HepG2 (cell line): ENCODE measurements around the gene IYD. TPM values are rescaled to one million over a fixed set of nuclear protein-coding genes. Genes with fewer than 3 reads are reported as not detected.

Experiments
- ATF7 ChIP-seq, 2 experiments: fragments of 450-650 bp in 1 of 2; sonication (generic) in 1 of 2; formaldehyde crosslinking in 1 of 2; IDR thresholded peaks; 2 replicates each; pipeline versions ENCODE4 v1.4.0 to v1.6.1; 2016 to 2020; ENCODE audit warnings: antibody characterized with exemption in 1 of 2, mild to moderate bottlenecking in 1 of 2, missing genetic modification reagents in 1 of 2
- BHLHE40 ChIP-seq: IDR thresholded peaks from 2 replicates; pipeline ENCODE4 v1.6.1; 2011; ENCODE audit warnings: low read length, improper control_type of control experiment
- CREB1 ChIP-seq, 2 experiments: fragments of 450-650 bp in 1 of 2; IDR thresholded peaks; 2 replicates each; pipeline ENCODE4 v1.6.1; 2016 to 2017; ENCODE audit warnings: control low read depth in 1 of 2, mild to moderate bottlenecking in 1 of 2, missing compliant biosample characterization in 1 of 2, missing genetic modification characterization in 1 of 2
- EP300 ChIP-seq, 3 experiments: sonication (generic) in 1 of 3; formaldehyde crosslinking in 1 of 3; IDR thresholded peaks; 2 replicates each; pipeline versions ENCODE4 v1.5.1 to v1.6.1; 2011 to 2020; ENCODE audit warnings: low read depth in 2 of 3, low read length in 2 of 3, borderline replicate concordance in 1 of 3, improper control_type of control experiment in 1 of 3, mild to moderate bottlenecking in 1 of 3, missing genetic modification reagents in 1 of 3, moderate library complexity in 1 of 3
- FOXA3 ChIP-seq: IDR thresholded peaks from 2 replicates; pipeline ENCODE4 v1.6.1; 2016; ENCODE audit warnings: missing genetic modification reagents, missing compliant biosample characterization
- HMGXB3 ChIP-seq: sonication (generic); formaldehyde crosslinking; IDR thresholded peaks from 2 replicates; pipeline ENCODE4 v1.4.0; 2020; ENCODE audit warnings: missing genetic modification reagents, borderline replicate concordance
- HNF4G ChIP-seq, 2 experiments: sonication (generic) in 1 of 2; formaldehyde crosslinking in 1 of 2; IDR thresholded peaks; 2 replicates each; pipeline versions ENCODE4 v1.4.0 to v1.6.1; 2011 to 2020; ENCODE audit warnings: borderline replicate concordance in 2 of 2, low read depth in 2 of 2, mild to moderate bottlenecking in 2 of 2, low read length in 1 of 2, missing genetic modification reagents in 1 of 2, moderate library complexity in 1 of 2
- LCORL ChIP-seq, 2 experiments: fragments of 450-650 bp in 1 of 2; sonication (generic) in 1 of 2; formaldehyde crosslinking in 1 of 2; IDR thresholded peaks; 2 replicates each; pipeline versions ENCODE4 v1.5.0 to v1.6.1; 2017 to 2020; ENCODE audit warnings: antibody characterized with exemption in 1 of 2, missing genetic modification reagents in 1 of 2
- MAX ChIP-seq: IDR thresholded peaks from 2 replicates; pipeline ENCODE4 v1.6.1; 2012; ENCODE audit warnings: inconsistent platforms
- MIER2 ChIP-seq: IDR thresholded peaks from 2 replicates; pipeline ENCODE4 v1.6.1; 2016; ENCODE audit warnings: missing biosample characterization, missing genetic modification reagents
- MZF1 ChIP-seq: sonication (generic); formaldehyde crosslinking; IDR thresholded peaks from 2 replicates; pipeline ENCODE4 v1.8.1; 2023; ENCODE audit warnings: mild to moderate bottlenecking, missing genetic modification reagents, borderline replicate concordance
- RARA ChIP-seq: IDR thresholded peaks from 2 replicates; pipeline ENCODE4 v1.6.1; 2016; ENCODE audit warnings: missing genetic modification reagents, missing compliant biosample characterization
- TFAP4 ChIP-seq: sonication (generic); IDR thresholded peaks from 2 replicates; pipeline ENCODE4 v1.6.1; 2016; ENCODE audit warnings: low read depth, borderline replicate concordance
- TOPORS ChIP-seq: sonication (generic); formaldehyde crosslinking; IDR thresholded peaks from 2 replicates; pipeline ENCODE4 v1.8.0; 2023; ENCODE audit warnings: mild to moderate bottlenecking, missing genetic modification reagents
- ZFP36L1 ChIP-seq: sonication (generic); formaldehyde crosslinking; IDR thresholded peaks from 2 replicates; pipeline ENCODE4 v1.8.0; 2022; ENCODE audit warnings: mild to moderate bottlenecking, missing genetic modification reagents, moderate library complexity
- ZNF143 ChIP-seq: sonication (generic); formaldehyde crosslinking; IDR thresholded peaks from 2 replicates; pipeline ENCODE4 v1.4.0; 2020; ENCODE audit warnings: missing genetic modification reagents
- ZNF607 ChIP-seq: sonication (generic); formaldehyde crosslinking; IDR thresholded peaks from 2 replicates; pipeline ENCODE4 v1.5.1; 2020; ENCODE audit warnings: missing genetic modification reagents, mild to moderate bottlenecking, borderline replicate concordance
- ZNF674 ChIP-seq: sonication (generic); formaldehyde crosslinking; IDR thresholded peaks from 2 replicates; pipeline ENCODE4 v1.5.0; 2020; ENCODE audit warnings: low read depth, mild to moderate bottlenecking, missing genetic modification reagents
- ZNF816 ChIP-seq: sonication (generic); formaldehyde crosslinking; IDR thresholded peaks from 2 replicates; pipeline ENCODE4 v1.8.0; 2022; ENCODE audit warnings: missing genetic modification reagents, mild to moderate bottlenecking, borderline replicate concordance
- ZNF878 ChIP-seq: sonication (generic); formaldehyde crosslinking; IDR thresholded peaks from 2 replicates; pipeline ENCODE4 v1.8.1; 2023; ENCODE audit warnings: mild to moderate bottlenecking, missing genetic modification reagents, moderate library complexity
- polyA plus RNA-seq, 8 experiments: library from polyadenylated mRNA; depleted of rRNA in 3 of 8; stranded (reverse) in 7 of 8; unstranded in 1 of 8; fragments of >200 nt; fragmentation: Illumina TruSeq in 4 of 8; extraction: Trizol in 4 of 8; gene quantifications; 2 replicates each; pipeline versions ENCODE4 v1.2.1 to v1.2.3, GENCODE V29; 2011 to 2016; ENCODE audit warnings: low read depth in 4 of 8, missing spikeins in 1 of 8, mixed read lengths in 1 of 8; ENCODE audit not compliant: insufficient read depth in 1 of 8
- total RNA-seq, 5 experiments: library from RNA; depleted of rRNA; stranded (reverse); fragments of >200 nt; fragmentation: Illumina TruSeq; extraction: Trizol; gene quantifications; 2 replicates each; pipeline ENCODE4 v1.2.3, GENCODE V29; 2016; ENCODE audit warnings: low read depth in 1 of 5

IYD gene
- total and polyA plus RNA-seq, 2 of the 13 experiments (the other 11 are each of a cell fraction or from before 2014, with no cell fraction given), result 0.01 to 0.46 TPM

- TF ChIP-seq MIER2 (CRISPR knock-in tag) (peak; percentile 41; the same call in 1 of the 2 replicates), MAX (peak; percentile 39; the same call in 1 of the 2 replicates), TOPORS (CRISPR knock-in tag) (no peak), TFAP4 (peak; percentile 31; the same call in 1 of the 2 replicates), ZFP36L1 (no peak), ZNF607 (CRISPR knock-in tag) (no peak), ZNF816 (CRISPR knock-in tag) (no peak), EP300 (IDR thresholded peaks at IDR 0.05; ENCODE audit: low read depth in 2 of 2, low read length in 2 of 2) (peak in 1 of 2 experiments; percentile 36; a peak in 1 of 4 replicates), EP300 (CRISPR knock-in tag; IDR thresholded peaks at IDR 0.05; ENCODE audit: borderline replicate concordance) (no peak), CREB1 (IDR thresholded peaks at IDR 0.05) (peak; percentile 97), CREB1 (CRISPR knock-in tag; IDR thresholded peaks at IDR 0.05) (peak; percentile 88), HNF4G (IDR thresholded peaks at IDR 0.05; ENCODE audit: borderline replicate concordance, low read depth, low read length) (peak; percentile 65), HNF4G (CRISPR knock-in tag; IDR thresholded peaks at IDR 0.05; ENCODE audit: borderline replicate concordance, low read depth) (no peak), ZNF143 (peak; percentile 70), HMGXB3 (CRISPR knock-in tag) (no peak), MZF1 (CRISPR knock-in tag) (no peak), LCORL (IDR thresholded peaks at IDR 0.05) (no peak), LCORL (CRISPR knock-in tag; IDR thresholded peaks at IDR 0.05) (0 out of 2 replicates have a peak, but pooled peaks have one; percentile 10), BHLHE40 (peak; percentile 41; the same call in 1 of the 2 replicates), ZNF878 (CRISPR knock-in tag) (0 out of 2 replicates have a peak, but pooled peaks have one; percentile 26), RARA (CRISPR knock-in tag) (0 out of 2 replicates have a peak, but pooled peaks have one; percentile 42), ATF7 (IDR thresholded peaks at IDR 0.05) (peak; percentile 18; the same call in 1 of the 2 replicates), ATF7 (CRISPR knock-in tag; IDR thresholded peaks at IDR 0.05) (no peak), ZNF674 (CRISPR knock-in tag) (no peak), FOXA3 (CRISPR knock-in tag) (no peak)
These were observed at the start of gene IYD (continued) for GRCh38 chr6:150368762-150369161.
